IMR-90 (cell line): ENCODE measurements around the gene FAM217B. TPM values are rescaled to one million over a fixed set of nuclear protein-coding genes. Genes with fewer than 3 reads are reported as not detected.

ENCODE experiments used
- ATAC-seq: fragments of 200-7000 bp; cut with Tn5 transposase; 2 replicates; pipeline ENCODE4 v1.9.1; 2020; ENCODE audit warnings: low read depth, mild to moderate bottlenecking, moderate library complexity
- BruUV-seq: library from RNA; stranded (reverse); fragments of 400-500 nt; replicated peaks from 2 replicates; lab custom pipeline; 2021; lab: Mats Ljungman, UMichigan
- CTCF ChIA-PET: fragments of 300-600 bp; formaldehyde crosslinking; extraction: SDS; loops from one replicate; lab custom pipeline; 2021; ENCODE audit warnings: antibody characterized with exemption; lab: Yijun Ruan, JAX
- POLR2A ChIA-PET: fragments of 300-600 bp; sonication (Branson Sonifier 250); formaldehyde crosslinking; loops from one replicate; lab custom pipeline; 2022; ENCODE audit warnings: antibody characterized with exemption; ENCODE audit not compliant: unreplicated experiment; lab: Charles Lee
- DNase-seq: peaks from one replicate; pipeline ENCODE4 v3.0.0; 2013
- H2AFZ ChIP-seq: replicated peaks from 2 replicates; pipeline ENCODE3; 2013; ENCODE audit warnings: low read length, mild to moderate bottlenecking; ENCODE audit not compliant: poor library complexity
- H2AK5ac ChIP-seq: 2 replicates; pipeline ENCODE4 v1.6.1; 2013; ENCODE audit warnings: low read depth, low read length, inconsistent platforms
- H2AK9ac ChIP-seq: replicated peaks from 2 replicates; pipeline ENCODE3; 2013; ENCODE audit warnings: mild to moderate bottlenecking, low read depth, low read length, moderate library complexity; ENCODE audit not compliant: poor library complexity
- H2BK120ac ChIP-seq: 2 replicates; pipeline ENCODE4 v1.6.1; 2013; ENCODE audit warnings: low read depth, low read length, inconsistent platforms
- H2BK15ac ChIP-seq: 3 replicates; pipeline ENCODE4 v1.6.1; 2013; ENCODE audit warnings: low read depth, low read length, inconsistent platforms
- H2BK20ac ChIP-seq: 2 replicates; pipeline ENCODE4 v1.6.1; 2013; ENCODE audit warnings: low read depth, mild to moderate bottlenecking, inconsistent platforms, low read length, moderate library complexity
- H2BK5ac ChIP-seq: 2 replicates; pipeline ENCODE4 v1.6.1; 2013; ENCODE audit warnings: mild to moderate bottlenecking, low read depth, low read length, inconsistent platforms; ENCODE audit not compliant: poor library complexity, severe bottlenecking
- H3K14ac ChIP-seq: replicated peaks from 2 replicates; pipeline ENCODE4 v1.6.1; 2013; ENCODE audit warnings: low read depth, low read length, inconsistent platforms
- H3K18ac ChIP-seq: 2 replicates; pipeline ENCODE4 v1.6.1; 2013; ENCODE audit warnings: low read depth, low read length, control low read depth
- H3K23ac ChIP-seq: 2 replicates; pipeline ENCODE4 v1.6.1; 2013; ENCODE audit warnings: low read depth, low read length, inconsistent platforms
- H3K27ac ChIP-seq: 2 replicates; pipeline ENCODE4 v1.5.1; 2013; ENCODE audit warnings: mild to moderate bottlenecking, control low read depth, low read length; ENCODE audit not compliant: insufficient read depth
- H3K27me3 ChIP-seq: 2 replicates; pipeline ENCODE4 v1.6.1; 2013; ENCODE audit warnings: low read length; ENCODE audit not compliant: control insufficient read depth, insufficient read depth
- H3K36me3 ChIP-seq: 2 replicates; pipeline ENCODE4 v1.6.1; 2013; ENCODE audit warnings: low read length, mixed read lengths; ENCODE audit not compliant: control insufficient read depth, insufficient read depth
- H3K4ac ChIP-seq: 2 replicates; pipeline ENCODE4 v1.6.1; 2013; ENCODE audit warnings: low read depth, low read length, inconsistent platforms
- H3K4me1 ChIP-seq: 2 replicates; pipeline ENCODE4 v1.6.1; 2013; ENCODE audit warnings: low read length, mixed read lengths; ENCODE audit not compliant: control insufficient read depth, insufficient read depth
- H3K4me2 ChIP-seq: 2 replicates; pipeline ENCODE4 v1.6.1; 2013; ENCODE audit warnings: low read depth, mild to moderate bottlenecking, control low read depth, low read length, moderate library complexity
- H3K4me3 ChIP-seq: 2 replicates; pipeline ENCODE4 v1.5.1; 2013; ENCODE audit warnings: low read depth, mild to moderate bottlenecking, control low read depth, low read length, moderate library complexity; ENCODE audit not compliant: insufficient read depth
- H3K56ac ChIP-seq: 2 replicates; pipeline ENCODE4 v1.6.1; 2013; ENCODE audit warnings: low read length, inconsistent platforms; ENCODE audit not compliant: insufficient read depth; ENCODE audit errors: extremely low read depth
- H3K79me1 ChIP-seq, 2 experiments: 2 replicates each; pipeline ENCODE4 v1.6.1; 2013; ENCODE audit warnings: low read length in 2 of 2, inconsistent platforms in 1 of 2, low read depth in 1 of 2
- H3K9ac ChIP-seq: 2 replicates; pipeline ENCODE4 v1.6.1; 2013; ENCODE audit warnings: low read depth, low read length, control low read depth
- H3K9me1 ChIP-seq: 2 replicates; pipeline ENCODE4 v1.6.1; 2013; ENCODE audit warnings: low read length, inconsistent platforms; ENCODE audit not compliant: insufficient read depth
- H3K9me3 ChIP-seq: 2 replicates; pipeline ENCODE4 v1.6.1; 2013; ENCODE audit warnings: low read length; ENCODE audit not compliant: control insufficient read depth, insufficient read depth
- H4K20me1 ChIP-seq: 2 replicates; pipeline ENCODE4 v1.6.1; 2013; ENCODE audit warnings: low read length, inconsistent platforms; ENCODE audit not compliant: insufficient read depth
- H4K5ac ChIP-seq: 2 replicates; pipeline ENCODE4 v1.6.1; 2013; ENCODE audit warnings: mild to moderate bottlenecking, low read depth, low read length, control low read depth
- H4K8ac ChIP-seq, 2 experiments: 2 replicates each; pipeline ENCODE4 v1.6.1; 2013; ENCODE audit warnings: low read depth in 2 of 2, low read length in 2 of 2, control low read depth in 1 of 2, inconsistent platforms in 1 of 2
- H4K91ac ChIP-seq: 2 replicates; pipeline ENCODE4 v1.6.1; 2013; ENCODE audit warnings: low read depth, low read length, inconsistent platforms; ENCODE audit not compliant: insufficient read depth
- BHLHE40 ChIP-seq: fragments of 150-350 bp; IDR thresholded peaks from 2 replicates; pipeline ENCODE4 v1.6.1; 2016; ENCODE audit warnings: mild to moderate bottlenecking, low read depth, low read length
- CEBPB ChIP-seq: IDR thresholded peaks from 2 replicates; pipeline ENCODE4 v1.6.1; 2012; ENCODE audit warnings: low read depth, low read length, improper control_type of control experiment
- CHD1 ChIP-seq: IDR thresholded peaks from 2 replicates; pipeline ENCODE4 v1.6.1; 2012; ENCODE audit warnings: low read depth, low read length, improper control_type of control experiment
- MAZ ChIP-seq: IDR thresholded peaks from 2 replicates; pipeline ENCODE4 v1.6.1; 2012; ENCODE audit warnings: low read depth, mild to moderate bottlenecking, low read length, improper control_type of control experiment, moderate library complexity, borderline replicate concordance
- RAD21 ChIP-seq: IDR thresholded peaks from 2 replicates; pipeline ENCODE4 v1.6.1; 2012; ENCODE audit warnings: low read length, improper control_type of control experiment
- RCOR1 ChIP-seq: IDR thresholded peaks from 2 replicates; pipeline ENCODE4 v1.6.1; 2012; ENCODE audit warnings: mild to moderate bottlenecking, low read length, improper control_type of control experiment; ENCODE audit not compliant: insufficient replicate concordance
- WGBS, 2 experiments: methylation state at CpG; one replicate each; pipeline versions ENCODE4 v1.1.5 to v1.1.7; 2013; ENCODE audit warnings: missing lambda C conversion rate in 2 of 2; ENCODE audit not compliant: insufficient read length in 1 of 2; ENCODE audit errors: extremely low coverage in 2 of 2; 5-methylcytosine and 5-hydroxymethylcytosine counted together
- dilution Hi-C: fragments of 300-500 bp; cut with HindIII; formaldehyde crosslinking; loops from one replicate; pipeline ENCODE4 v1.14.3; 2018; ENCODE audit warnings: low sequenced_read_pairs; ENCODE audit not compliant: unreplicated experiment
- in situ Hi-C: fragments of 300-500 bp; cut with MboI; formaldehyde crosslinking; loops from 3 replicates; pipeline ENCODE4 v1.14.3; 2019; ENCODE audit warnings: low sequenced_read_pairs, inconsistent platforms, mixed read lengths
- intact Hi-C: fragments of 100-400 bp; cut with micrococcal nuclease; formaldehyde crosslinking; loops from 2 replicates; pipeline ENCODE4 v1.10.0; 2022
- polyA plus RNA-seq, 3 experiments: library from polyadenylated mRNA; depleted of rRNA; stranded (reverse); fragments of >200 nt; gene quantifications; 2 replicates each; pipeline ENCODE4 v1.2.3, GENCODE V29; 2012; ENCODE audit warnings: low replicate concordance in 1 of 3
- total RNA-seq: library from RNA; depleted of rRNA; stranded (reverse); fragments of >200 nt; gene quantifications from 2 replicates; pipeline ENCODE4 v1.2.3, GENCODE V29; 2012
- TF ChIP-seq, protein P1 (sequence below): fragments of 150-350 bp; IDR thresholded peaks from 2 replicates; pipeline ENCODE4 v1.6.1; 2017; ENCODE audit warnings: mild to moderate bottlenecking, antibody characterized with exemption, low read length, low read depth

FAM217B gene
- total and polyA plus RNA-seq, 2 of the 4 experiments (the other 2 are of a cell fraction) = 3.0 to 3.9 TPM

DNA sequence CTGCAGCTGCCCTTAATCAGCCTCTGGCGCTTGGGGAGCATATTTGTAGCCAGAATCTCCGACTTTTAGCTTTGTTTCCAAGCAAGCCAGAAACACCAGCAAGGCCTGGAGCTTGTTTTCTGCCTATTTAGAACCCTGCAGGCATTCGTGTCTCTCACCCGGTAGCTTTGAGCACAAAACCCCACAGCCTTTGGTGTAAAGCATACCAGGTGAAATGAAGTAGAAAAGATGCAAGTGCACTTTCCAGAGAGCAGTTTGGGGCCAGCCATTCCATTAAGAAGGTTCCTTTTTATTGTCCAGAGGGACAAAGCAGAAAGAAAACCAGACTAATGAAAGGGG lies 736 bp downstream of the FAM217B start:
- Histone ChIP-seq H2AK9ac (peak overlapping the region; percentile 51), H2AK5ac (0 out of 2 replicates have a peak overlapping the region, but pooled peaks have one; percentile 5), H4K20me1 (peaks cover 13% of the 10 kb centered on the region), H2BK15ac (no peak overlapping the region), H3K27ac (peak overlapping the region; percentile 56), H3K36me3 (peaks cover 11% of the 10 kb centered on the region), H4K5ac (peak overlapping the region; percentile 13), H3K4me1 (peaks cover 11% of the 10 kb centered on the region), H2AFZ (peak overlapping the region; percentile 95), H2BK5ac (peak overlapping the region; percentile 54), H3K23ac (peak overlapping the region; percentile 54), H3K79me1 (peaks cover 10 to 16% of the 10 kb centered on the region in 2 experiments), H3K9me1 (no peaks in the 10 kb centered on the region), H2BK120ac (peak overlapping the region; percentile 38), H3K4ac (peak overlapping the region; percentile 95), H3K18ac (peak overlapping the region; percentile 10; the same call in 1 of the 2 replicates), H3K27me3 (no peaks in the 10 kb centered on the region), H3K56ac (peak overlapping the region; percentile 76), H3K9me3 (no peaks in the 10 kb centered on the region), H3K9ac (peak overlapping the region; percentile 60), H3K4me3 (peak overlapping the region; percentile 67), H3K4me2 (peak overlapping the region; percentile 84), H4K91ac (peak overlapping the region; percentile 68), H4K8ac (peak overlapping the region; percentile 48 to 86), H3K14ac (peak overlapping the region; percentile 81), H2BK20ac (no peak overlapping the region)
- ATAC-seq = no peak
- in situ Hi-C loops (no loop called here), intact Hi-C loops (loop anchor here (10.0 kb wide), 2 partner anchors 366 to 1244 kb away; no protein-coding TSS in a partner anchor), dilution Hi-C loops (no loop called here)
- BruUV-seq = no TSS peak
- ChIA-PET CTCF (interaction anchor here (0.8 to 2.6 kb wide), 4 partner anchors 9 to 251 kb away, joined by 3 to 7 read pairs (median 3); no protein-coding TSS in a partner anchor), POLR2A (no interaction called here)
- TF ChIP-seq RCOR1 (no peak), CEBPB (no peak), MAZ (no peak), BHLHE40 (no peak), RAD21 (no peak), CHD1 (no peak)
- TF ChIP-seq, protein P1, sequence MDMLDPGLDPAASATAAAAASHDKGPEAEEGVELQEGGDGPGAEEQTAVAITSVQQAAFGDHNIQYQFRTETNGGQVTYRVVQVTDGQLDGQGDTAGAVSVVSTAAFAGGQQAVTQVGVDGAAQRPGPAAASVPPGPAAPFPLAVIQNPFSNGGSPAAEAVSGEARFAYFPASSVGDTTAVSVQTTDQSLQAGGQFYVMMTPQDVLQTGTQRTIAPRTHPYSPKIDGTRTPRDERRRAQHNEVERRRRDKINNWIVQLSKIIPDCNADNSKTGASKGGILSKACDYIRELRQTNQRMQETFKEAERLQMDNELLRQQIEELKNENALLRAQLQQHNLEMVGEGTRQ = no peak
- no CpG with 5 or more reads among the region's 4 CpGs for WGBS, 2 experiments
- DNase-seq = no peak
